ENCODE results near the gene ZSCAN12. TPM values are rescaled to one million over a fixed set of nuclear protein-coding genes. Genes with fewer than 3 reads are reported as not detected.

ZSCAN12 gene
- total RNA-seq, 1 donor from 2014 or later: 3.7 TPM

- H3K4me1 Mint-ChIP-seq (ENCODE audit: low read depth): peaks cover 30% of the 10 kb centered on the region
- no peak for DNase-seq (ENCODE audit: low spot score)
- no peak overlapping the region for H3K4me3 Mint-ChIP-seq (ENCODE audit: unreplicated experiment)
- H3K9me3 Mint-ChIP-seq (ENCODE audit: low read depth): no peaks in the 10 kb centered on the region
- H3K27ac Mint-ChIP-seq (ENCODE audit: unreplicated experiment): no peak overlapping the region
- H3K36me3 Mint-ChIP-seq (ENCODE audit: low read depth): peaks cover 44% of the 10 kb centered on the region
- TF ChIP-seq CTCF (IDR thresholded peaks at IDR 0.05): peak; percentile 67
- H3K27me3 Mint-ChIP-seq (ENCODE audit: low read depth): no peaks in the 10 kb centered on the region
Observed at GRCh38 chr6:28393912-28394662, 5.5 kb downstream of the ZSCAN12 start.

GRCh38 chr6:28390688-28391087, 8.9 kb downstream of the ZSCAN12 start:
- no peak for DNase-seq (ENCODE audit: low spot score)
- no peak for TF ChIP-seq CTCF (IDR thresholded peaks at IDR 0.05)
- Mint-ChIP-seq H3K4me3 (ENCODE audit: unreplicated experiment) (no peak overlapping the region), H3K27me3 (ENCODE audit: low read depth) (no peaks in the 10 kb centered on the region), H3K4me1 (ENCODE audit: low read depth) (peaks cover 8% of the 10 kb centered on the region), H3K9me3 (ENCODE audit: low read depth) (no peaks in the 10 kb centered on the region), H3K36me3 (ENCODE audit: low read depth) (peaks cover 49% of the 10 kb centered on the region), H3K27ac (ENCODE audit: unreplicated experiment) (no peak overlapping the region)

GRCh38 chr6:28384143-28384533, 15.4 kb downstream of the ZSCAN12 start:
- DNase-seq (ENCODE audit: low spot score): no peak
- peaks cover 9% of the 10 kb centered on the region for H3K4me1 Mint-ChIP-seq (ENCODE audit: low read depth)
- H3K9me3 Mint-ChIP-seq (ENCODE audit: low read depth): peaks cover 7% of the 10 kb centered on the region
- H3K4me3 Mint-ChIP-seq (ENCODE audit: unreplicated experiment): no peak overlapping the region
- no peak overlapping the region for H3K27ac Mint-ChIP-seq (ENCODE audit: unreplicated experiment)
- no peak for TF ChIP-seq CTCF (IDR thresholded peaks at IDR 0.05)
- H3K27me3 Mint-ChIP-seq (ENCODE audit: low read depth): no peaks in the 10 kb centered on the region
- peaks cover 33% of the 10 kb centered on the region for H3K36me3 Mint-ChIP-seq (ENCODE audit: low read depth)

GRCh38 chr6:28383235-28384142, 16.1 kb downstream of the ZSCAN12 start:
- Mint-ChIP-seq H3K4me1 (ENCODE audit: low read depth) (peaks cover 9% of the 10 kb centered on the region), H3K36me3 (ENCODE audit: low read depth) (peaks cover 29% of the 10 kb centered on the region), H3K27me3 (ENCODE audit: low read depth) (no peaks in the 10 kb centered on the region), H3K4me3 (ENCODE audit: unreplicated experiment) (peak overlapping the region; percentile 68), H3K27ac (ENCODE audit: unreplicated experiment) (peak overlapping the region; percentile 77), H3K9me3 (ENCODE audit: low read depth) (peaks cover 7% of the 10 kb centered on the region)
- peak; percentile 91 for DNase-seq (ENCODE audit: low spot score)
- TF ChIP-seq CTCF (IDR thresholded peaks at IDR 0.05): peak; percentile 71

- H3K4me3 Mint-ChIP-seq (ENCODE audit: unreplicated experiment): no peak overlapping the region
Observed at GRCh38 chr6:28380381-28380780, 19.2 kb downstream of the ZSCAN12 start.

More at GRCh38 chr6:28380381-28380780, 19.2 kb downstream of the ZSCAN12 start:
- TF ChIP-seq CTCF (IDR thresholded peaks at IDR 0.05): no peak
- Mint-ChIP-seq H3K36me3 (ENCODE audit: low read depth) (peaks cover 22% of the 10 kb centered on the region), H3K27ac (ENCODE audit: unreplicated experiment) (no peak overlapping the region), H3K4me1 (ENCODE audit: low read depth) (peaks cover 9% of the 10 kb centered on the region), H3K27me3 (ENCODE audit: low read depth) (no peaks in the 10 kb centered on the region), H3K9me3 (ENCODE audit: low read depth) (peaks cover 7% of the 10 kb centered on the region)
- DNase-seq (ENCODE audit: low spot score): no peak
